DND-41 (cell line): ENCODE data around the gene SEBOX.

Experiments
- CTCF ChIP-seq: IDR thresholded peaks from 2 replicates; pipeline ENCODE4 v1.5.1; 2012; ENCODE audit warnings: borderline replicate concordance, low read length, moderate library complexity, mild to moderate bottlenecking; ENCODE audit not compliant: poor library complexity, severe bottlenecking; ENCODE audit errors: extremely low read depth
- EZH2 ChIP-seq: IDR thresholded peaks from 3 replicates; pipeline ENCODE4 v1.6.1; 2012; ENCODE audit warnings: borderline replicate concordance, low read depth, mild to moderate bottlenecking, moderate library complexity, low read length, inconsistent platforms; ENCODE audit not compliant: severe bottlenecking

DNA sequence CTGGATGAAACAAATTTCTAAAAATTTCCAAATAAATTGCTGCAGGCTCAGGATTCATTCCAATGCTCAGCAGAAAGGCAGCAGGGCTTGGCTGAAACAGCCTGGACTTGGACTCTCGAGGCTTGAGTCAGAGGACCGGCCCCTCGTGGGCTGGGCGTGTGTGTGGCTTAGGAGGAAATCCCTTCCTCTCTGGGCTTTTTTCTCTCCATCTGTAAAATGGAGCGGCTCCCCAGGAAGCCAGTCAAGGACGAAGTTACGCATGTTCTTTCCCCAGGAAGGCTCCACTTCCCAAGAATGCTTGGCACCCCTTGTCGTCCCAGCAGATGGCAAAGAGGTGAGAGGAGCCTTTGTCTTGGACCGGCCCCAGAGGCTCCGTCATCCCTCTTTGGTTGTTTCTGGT is 27.5 kb upstream of the SEBOX start:
- TF ChIP-seq CTCF, result no peak
- TF ChIP-seq EZH2, result no peak
